Stimulated activated CD4-positive, alpha-beta T cell treated with anti-CD3 and anti-CD28 coated beads, Interleukin-15, amount 100 ng/mL, for 1 hour (primary cell): ENCODE data around the gene VEGFC.

Experiments used
- DNase-seq, 2 donors: peaks; one replicate each; pipeline ENCODE4 v3.0.0-alpha.2; 2020; ENCODE audit warnings: low read depth in 1 of 2, low spot score in 1 of 2

VEGFC gene

GRCh38 chr4:176798540-176798939, 5.8 kb upstream of the VEGFC start:
- no peak for DNase-seq

GRCh38 chr4:176795441-176795840, 2.7 kb upstream of the VEGFC start:
- DNase-seq: no peak

- DNase-seq: no peak
Observed at GRCh38 chr4:176794651-176795050, 1.9 kb upstream of the VEGFC start.

GRCh38 chr4:176794151-176794550, 1.4 kb upstream of the VEGFC start:
- DNase-seq: no peak

GRCh38 chr4:176793060-176793605, 411 bp upstream of the VEGFC start:
- no peak for DNase-seq

- DNase-seq: no peak
Observed at GRCh38 chr4:176791591-176792325, 964 bp downstream of the VEGFC start.

GRCh38 chr4:176790398-176790797, 2.3 kb downstream of the VEGFC start:
- DNase-seq: no peak

GRCh38 chr4:176789955-176790354, 2.8 kb downstream of the VEGFC start:
- DNase-seq: no peak

- DNase-seq: no peak
Observed at GRCh38 chr4:176788971-176789370, 3.8 kb downstream of the VEGFC start.

GRCh38 chr4:176788248-176788647, 4.5 kb downstream of the VEGFC start:
- DNase-seq: no peak

- DNase-seq: no peak
Observed at GRCh38 chr4:176784816-176785215, 7.9 kb downstream of the VEGFC start.

- DNase-seq: no peak
Observed at GRCh38 chr4:176782794-176783193, 9.9 kb downstream of the VEGFC start.

GRCh38 chr4:176782191-176782590, 10.5 kb downstream of the VEGFC start:
- no peak for DNase-seq

- DNase-seq: no peak
Observed at GRCh38 chr4:176781739-176782100, 11.0 kb downstream of the VEGFC start.

- no peak for DNase-seq
Observed at GRCh38 chr4:176780995-176781738, 11.6 kb downstream of the VEGFC start.

- no peak for DNase-seq
Observed at GRCh38 chr4:176779421-176779820, 13.3 kb downstream of the VEGFC start.

- DNase-seq: no peak
Observed at GRCh38 chr4:176778491-176778890, 14.2 kb downstream of the VEGFC start.

- no peak for DNase-seq
Observed at GRCh38 chr4:176778063-176778462, 14.7 kb downstream of the VEGFC start.

GRCh38 chr4:176775338-176775737, 17.4 kb downstream of the VEGFC start:
- DNase-seq: no peak

GRCh38 chr4:176774852-176775251, 17.9 kb downstream of the VEGFC start:
- DNase-seq: no peak

GRCh38 chr4:176769514-176769913, 23.2 kb downstream of the VEGFC start:
- no peak for DNase-seq

- no peak for DNase-seq
Observed at GRCh38 chr4:176767183-176767582, 25.5 kb downstream of the VEGFC start.
